Mesothelial cell of epicardium (in vitro differentiated cells): ENCODE measurements around the gene DHX29. TPM values are rescaled to one million over a fixed set of nuclear protein-coding genes. Genes with fewer than 3 reads are reported as not detected.

ENCODE experiments used
- DNase-seq, 2 experiments: peaks; one replicate each; pipeline ENCODE4 v3.0.0; 2021; ENCODE audit warnings: low spot score in 2 of 2; ENCODE audit not compliant: unreplicated experiment in 2 of 2
- H3K27ac Mint-ChIP-seq: 2 replicates; pipeline ENCODE4 v1.8.0; 2021; ENCODE audit warnings: mixed read lengths
- H3K27me3 Mint-ChIP-seq: 2 replicates; pipeline ENCODE4 v1.8.0; 2021; ENCODE audit warnings: low read depth, mixed read lengths
- H3K36me3 Mint-ChIP-seq: 2 replicates; pipeline ENCODE4 v1.8.0; 2021; ENCODE audit warnings: mixed read lengths
- H3K4me1 Mint-ChIP-seq: 2 replicates; pipeline ENCODE4 v1.8.0; 2021; ENCODE audit warnings: mixed read lengths
- H3K4me3 Mint-ChIP-seq: 2 replicates; pipeline ENCODE4 v1.8.0; 2021; ENCODE audit warnings: mild to moderate bottlenecking, moderate library complexity, mixed read lengths
- H3K9me3 Mint-ChIP-seq: 2 replicates; pipeline ENCODE4 v1.8.0; 2021; ENCODE audit warnings: mixed read lengths
- CTCF ChIP-seq: fragments of 200-600 bp; sonication (generic); IDR thresholded peaks from one replicate; pipeline ENCODE4 v1.5.0; 2021; ENCODE audit warnings: antibody characterized with exemption; ENCODE audit not compliant: unreplicated experiment
- total RNA-seq: library from RNA; stranded (reverse); gene quantifications from 3 replicates; pipeline ENCODE4 v1.2.1, GENCODE V29; 2021

The DHX29 gene
- total RNA-seq, 1 donor from 2014 or later, result 25.1 TPM

GRCh38 chr5:55220433-55221185 lies 86.9 kb downstream of the DHX29 start:
- no peaks in the 10 kb centered on the region for H3K9me3 Mint-ChIP-seq
- no peak for DNase-seq
- no peak for TF ChIP-seq CTCF
- no peaks in the 10 kb centered on the region for H3K36me3 Mint-ChIP-seq
- peak overlapping the region; percentile 68 for H3K4me3 Mint-ChIP-seq
- no peak overlapping the region for H3K27ac Mint-ChIP-seq
- peaks cover 31% of the 10 kb centered on the region for H3K4me1 Mint-ChIP-seq
- H3K27me3 Mint-ChIP-seq, result peaks cover 82% of the 10 kb centered on the region

- TF ChIP-seq CTCF, result no peak
- Mint-ChIP-seq H3K27me3 (peaks cover 74% of the 10 kb centered on the region), H3K4me1 (peaks cover 31% of the 10 kb centered on the region), H3K36me3 (no peaks in the 10 kb centered on the region), H3K27ac (no peak overlapping the region), H3K9me3 (no peaks in the 10 kb centered on the region), H3K4me3 (no peak overlapping the region)
- DNase-seq, result no peak
These were observed 87.7 kb downstream of the DHX29 start for GRCh38 chr5:55219770-55220169.

- Mint-ChIP-seq H3K4me3 (no peak overlapping the region), H3K4me1 (peaks cover 31% of the 10 kb centered on the region), H3K27me3 (peaks cover 69% of the 10 kb centered on the region), H3K36me3 (no peaks in the 10 kb centered on the region), H3K9me3 (no peaks in the 10 kb centered on the region), H3K27ac (no peak overlapping the region)
- peak in 1 of 2 experiments; percentile 64 for DNase-seq
- no peak for TF ChIP-seq CTCF
These were observed 88.5 kb downstream of the DHX29 start for GRCh38 chr5:55218967-55219366.

- no peak overlapping the region for H3K27ac Mint-ChIP-seq
- H3K4me1 Mint-ChIP-seq, result no peaks in the 10 kb centered on the region
- H3K27me3 Mint-ChIP-seq, result peaks cover 31% of the 10 kb centered on the region
- H3K36me3 Mint-ChIP-seq, result no peaks in the 10 kb centered on the region
- DNase-seq, result no peak
- no peak overlapping the region for H3K4me3 Mint-ChIP-seq
- no peaks in the 10 kb centered on the region for H3K9me3 Mint-ChIP-seq
- no peak for TF ChIP-seq CTCF
These were observed 96.2 kb downstream of the DHX29 start for GRCh38 chr5:55211184-55211874.

Other genes with a start within 250 kb of the DHX29 start
- not detected in 3 replicates for gene GZMA, start 205.0 kb downstream of the DHX29 start, total RNA-seq
- 86.4 to 90.3 TPM (median 86.8 TPM) in 3 replicates for gene GPX8, start 147.5 kb downstream of the DHX29 start, total RNA-seq
- gene CDC20B, start 134.5 kb downstream of the DHX29 start, total RNA-seq, result 0.09 to 0.16 TPM in 2 of 3 replicates, not detected in the other
- not detected in 3 replicates for gene MCIDAS, start 80.4 kb downstream of the DHX29 start, total RNA-seq
- gene CCNO, start 74.1 kb downstream of the DHX29 start, total RNA-seq, result 0.20 to 0.80 TPM (median 0.45 TPM) in 3 replicates
- 75.2 to 78.7 TPM (median 78.6 TPM) in 3 replicates for gene MTREX, start 295 bp upstream of the DHX29 start, total RNA-seq
- gene PLPP1, start 227.3 kb upstream of the DHX29 start, total RNA-seq, result 27.6 to 31.8 TPM (median 30.5 TPM) in 3 replicates